Kidney tubule cell (primary cell): ENCODE data around the gene IGSF23.
"Not testable (repeated sequence)": the region's sequence is repeated elsewhere in the genome, so short reads cannot be mapped to it uniquely, and the experiment has no call there.

Source experiments
- DNase-seq: peaks from one replicate; pipeline ENCODE4 v3.0.0-alpha.2; 2018; ENCODE audit warnings: low spot score

Gene IGSF23

GRCh38 chr19:44611812-44612295 lies 1.5 kb upstream of the IGSF23 start:
- no peak for DNase-seq

DNA sequence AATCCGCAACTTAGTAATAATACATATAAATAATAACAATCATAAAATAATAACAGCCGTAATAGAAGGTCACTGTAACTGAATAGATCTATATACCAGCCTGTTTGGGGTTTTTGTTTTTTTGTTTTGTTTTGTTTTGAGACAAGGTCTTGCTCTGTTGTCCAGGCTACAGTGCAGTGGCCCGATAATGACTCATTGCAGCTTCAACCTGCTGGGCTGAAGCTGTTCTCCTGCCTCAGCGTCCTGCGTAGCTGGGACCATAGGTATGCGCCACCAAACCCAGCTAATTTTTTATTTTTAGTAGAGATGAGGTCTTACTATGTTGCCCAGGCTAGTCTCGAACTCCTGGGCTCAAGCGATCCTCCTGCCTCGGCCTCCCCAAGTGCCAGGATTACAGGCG lies 950 bp downstream of the IGSF23 start:
- no peak for DNase-seq

DNA sequence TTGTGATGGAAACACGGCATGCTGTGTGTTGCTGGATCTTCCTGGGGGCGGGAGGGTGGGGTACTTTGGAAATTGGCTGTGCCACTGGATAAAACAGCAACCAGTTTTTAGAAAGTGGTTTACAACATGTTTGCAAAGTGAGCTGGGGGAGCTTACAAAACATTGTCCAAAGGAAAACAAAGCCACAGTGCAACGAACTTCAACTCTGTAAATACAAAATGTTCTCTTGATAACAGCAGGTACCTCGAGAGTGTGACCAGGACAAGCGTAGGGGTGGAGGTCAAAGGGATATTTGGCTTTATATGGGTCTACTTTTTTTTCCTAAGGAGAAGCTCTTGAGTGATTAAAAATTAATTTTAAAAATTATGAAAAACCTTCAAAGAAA lies 2.5 kb downstream of the IGSF23 start:
- DNase-seq: no peak

GRCh38 chr19:44617110-44617880 lies 3.9 kb downstream of the IGSF23 start:
- DNase-seq: peak; percentile 56

GRCh38 chr19:44618640-44619357 lies 5.4 kb downstream of the IGSF23 start:
- DNase-seq: no peak

GRCh38 chr19:44620667-44621066 lies 7.3 kb downstream of the IGSF23 start:
- peak; percentile 91 for DNase-seq

- no peak for DNase-seq
Measured at GRCh38 chr19:44621367-44621766, 8.0 kb downstream of the IGSF23 start.

GRCh38 chr19:44623080-44623479 lies 9.7 kb downstream of the IGSF23 start:
- DNase-seq: peak; percentile 51

GRCh38 chr19:44623626-44624025 lies 10.3 kb downstream of the IGSF23 start:
- DNase-seq: no peak

DNA sequence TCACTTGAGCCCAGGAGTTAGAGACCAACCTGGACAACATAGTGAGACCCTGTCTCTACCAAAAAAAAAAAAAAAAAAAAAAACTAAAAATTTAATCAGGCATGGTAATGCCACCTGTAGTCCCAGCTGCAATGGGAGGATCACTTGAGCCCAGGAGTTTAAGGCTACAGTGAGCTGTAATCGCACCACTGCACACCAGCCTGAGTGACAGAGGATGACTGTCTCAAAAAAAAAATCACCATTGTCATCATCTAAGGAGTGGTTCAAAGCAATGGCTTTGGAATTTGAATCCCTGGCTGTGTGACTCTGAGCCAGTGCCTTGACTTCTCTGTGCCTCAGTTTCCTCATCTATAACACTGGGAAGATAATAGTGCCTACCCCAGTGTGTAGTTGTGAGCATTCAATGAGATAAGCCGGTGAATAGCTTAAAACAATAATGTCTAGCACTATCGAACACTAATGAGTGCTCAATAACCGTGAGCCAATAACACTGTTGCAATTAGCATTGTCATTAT lies 11.5 kb downstream of the IGSF23 start:
- peak; percentile 75 for DNase-seq

DNA sequence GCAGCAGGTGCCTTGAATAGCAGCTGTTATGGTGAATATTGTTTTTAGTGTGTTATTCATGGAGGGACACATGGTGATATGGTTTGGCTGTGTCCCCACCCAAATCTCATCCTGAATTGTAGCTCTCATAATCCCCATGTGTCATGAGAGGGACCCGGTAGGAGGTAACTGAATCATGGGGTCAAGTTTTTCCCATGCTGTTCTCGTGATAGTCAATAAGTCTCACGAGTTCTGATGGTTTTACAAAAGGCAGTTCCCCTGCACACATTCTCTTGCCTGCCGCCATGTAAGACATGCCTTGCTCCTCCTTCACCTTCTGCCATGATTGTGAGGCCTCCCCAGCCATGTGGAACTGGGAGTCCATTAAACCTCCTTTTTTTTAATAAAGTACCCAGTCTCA lies 12.3 kb downstream of the IGSF23 start:
- not testable (repeated sequence) for DNase-seq

GRCh38 chr19:44626048-44626624 lies 12.8 kb downstream of the IGSF23 start:
- peak; percentile 100 for DNase-seq

GRCh38 chr19:44627631-44628030 lies 14.3 kb downstream of the IGSF23 start:
- no peak for DNase-seq

GRCh38 chr19:44628793-44629192 lies 15.4 kb downstream of the IGSF23 start:
- DNase-seq: no peak

GRCh38 chr19:44631611-44632010 lies 18.2 kb downstream of the IGSF23 start:
- DNase-seq: not testable (repeated sequence)

DNA sequence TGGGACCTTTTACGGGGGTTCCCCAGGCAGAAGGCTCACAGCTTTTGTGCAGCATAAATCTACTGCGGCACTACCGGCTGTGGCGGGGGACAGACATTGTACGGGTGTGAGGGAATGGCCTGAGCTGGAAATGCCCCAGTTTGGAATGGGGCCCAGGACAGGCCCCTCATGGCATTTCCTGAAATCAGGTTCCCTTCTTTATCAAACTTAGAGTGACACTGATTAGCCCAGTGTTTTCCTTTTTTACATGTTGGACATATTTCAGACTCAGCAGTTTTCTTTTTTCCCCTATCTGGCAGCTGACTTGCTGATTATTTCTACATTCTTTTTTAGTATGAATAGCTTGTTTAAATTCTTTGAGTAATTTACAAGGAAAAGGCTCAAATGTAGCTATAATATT lies 20.7 kb downstream of the IGSF23 start:
- DNase-seq: not testable (repeated sequence)

- DNase-seq: no peak
Measured at GRCh38 chr19:44634785-44635184, 21.4 kb downstream of the IGSF23 start.

DNA sequence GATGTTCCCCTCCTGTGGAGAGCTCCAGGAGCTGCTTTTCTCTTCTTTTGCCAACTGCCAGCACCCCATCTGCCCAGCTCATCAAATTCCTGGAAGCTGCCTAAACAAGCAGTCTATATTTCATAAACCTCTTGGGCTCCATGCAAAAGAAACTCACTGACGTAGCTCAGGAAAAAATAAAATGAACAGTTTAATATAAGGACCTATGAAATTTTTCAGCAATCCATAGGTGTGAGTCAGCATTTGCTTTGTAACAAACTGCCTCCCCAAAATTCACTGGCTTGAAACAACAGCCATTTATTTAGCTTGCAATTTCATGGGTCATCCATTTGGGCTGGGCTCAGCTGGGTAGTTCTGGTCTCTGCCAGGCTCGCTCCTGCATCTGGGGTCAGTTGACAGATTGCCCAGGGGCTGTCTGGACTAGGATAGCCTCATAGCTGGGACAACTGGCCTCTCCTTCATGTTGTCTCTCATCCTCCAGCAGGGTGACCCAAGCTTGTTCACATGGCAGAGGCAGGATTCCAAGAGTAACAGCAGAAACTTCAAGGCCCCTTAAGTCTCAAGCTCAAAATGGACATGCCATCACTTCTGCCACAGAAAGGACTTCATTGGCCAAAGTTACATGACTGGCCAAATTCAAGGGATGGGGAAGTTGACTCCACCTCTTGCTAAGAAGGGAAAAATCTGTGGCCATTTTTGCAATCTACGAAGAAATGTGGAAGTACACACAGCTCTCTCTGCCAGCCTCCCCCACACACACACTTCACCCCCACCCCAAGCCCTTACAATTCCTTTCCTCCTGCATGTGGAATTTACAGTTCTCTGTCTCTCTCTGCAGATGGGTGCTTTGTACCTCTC lies 22.4 kb downstream of the IGSF23 start:
- peak; percentile 57 for DNase-seq

DNA sequence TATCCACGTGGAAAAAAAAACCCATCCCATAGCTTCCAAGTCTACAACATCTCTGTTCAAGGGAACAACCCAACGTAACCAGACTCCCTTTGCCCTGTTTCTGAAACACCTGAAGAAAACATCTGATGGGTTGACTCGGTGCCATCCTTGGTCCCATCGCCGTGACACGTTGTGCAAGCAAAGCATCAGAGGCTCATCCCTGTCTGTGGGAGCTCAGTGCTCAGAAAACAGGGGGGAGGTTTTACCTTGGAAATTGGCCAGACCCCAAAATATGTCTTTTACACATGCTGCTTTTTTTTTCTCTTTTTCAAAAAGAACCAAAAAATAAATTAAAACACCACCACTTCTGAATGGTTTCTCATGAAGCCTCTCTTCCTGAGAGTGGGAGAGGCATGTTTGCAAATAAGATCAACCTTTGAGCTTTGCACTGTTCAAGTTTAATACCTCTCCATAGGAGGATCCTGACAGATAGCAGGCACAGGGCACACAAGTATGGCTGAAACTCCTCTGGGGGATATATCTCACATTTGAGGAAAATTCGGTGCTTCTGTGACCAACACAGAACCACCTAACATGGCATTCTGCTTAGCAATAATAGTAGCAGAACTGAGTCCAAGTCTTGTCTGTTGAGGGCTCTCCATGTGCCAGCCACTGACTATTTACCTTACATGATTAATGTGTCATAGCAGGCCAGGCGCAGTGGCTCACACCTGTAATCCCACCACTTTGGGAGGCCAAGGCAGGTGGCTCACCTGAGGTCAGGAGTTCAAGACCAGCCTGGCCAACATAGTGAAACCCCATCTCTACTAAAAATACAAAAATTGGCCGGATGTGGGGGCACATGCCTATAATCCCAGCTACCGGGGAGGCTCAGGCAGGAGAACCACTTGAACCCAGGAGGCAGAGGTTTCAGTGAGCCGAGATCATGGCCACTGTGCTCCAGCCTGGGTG lies 23.4 kb downstream of the IGSF23 start:
- DNase-seq: no peak

GRCh38 chr19:44637390-44637764 lies 24.0 kb downstream of the IGSF23 start:
- no peak for DNase-seq

- DNase-seq: peak; percentile 64
Measured at GRCh38 chr19:44640518-44640917, 27.2 kb downstream of the IGSF23 start.
